GM18502 (cell line): ENCODE measurements around the gene HGFAC.

ENCODE experiments used
- ATAC-seq: cut with Tn5 transposase; IDR thresholded peaks from one replicate; pipeline ENCODE4 v1.9.1; 2021; ENCODE audit warnings: mild to moderate bottlenecking; ENCODE audit not compliant: unreplicated experiment, poor library complexity

The HGFAC gene

GRCh38 chr4:3441501-3442459 is at the start of gene HGFAC:
HGFAC (plus strand) TSS chr4:3441968; CDS start chr4:3442002, 34 bp downstream.
- ATAC-seq: no peak

- ATAC-seq: no peak
These were observed 49.4 kb upstream of the HGFAC start for GRCh38 chr4:3392321-3392720.

DNA sequence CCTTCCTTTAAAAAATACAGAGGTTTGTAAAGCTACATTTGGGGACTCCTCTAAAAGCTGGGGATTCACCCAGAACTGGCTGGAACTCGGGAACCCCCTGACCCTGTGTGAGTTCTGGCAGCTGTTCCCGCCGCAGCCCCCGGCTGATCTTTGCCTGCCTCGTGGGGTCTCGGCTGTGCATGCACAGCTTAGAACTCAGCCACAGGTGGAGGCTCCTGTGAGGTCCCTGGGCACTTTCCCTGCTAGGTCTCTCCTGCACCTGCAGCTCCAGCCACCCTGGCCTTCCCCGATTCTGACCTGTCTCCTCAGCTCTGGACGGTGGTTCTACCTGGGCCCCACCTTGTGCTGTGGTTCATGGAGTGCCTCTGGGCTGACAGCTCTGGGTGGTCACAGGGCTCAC is 48.6 kb upstream of the HGFAC start:
- ATAC-seq: no peak

DNA sequence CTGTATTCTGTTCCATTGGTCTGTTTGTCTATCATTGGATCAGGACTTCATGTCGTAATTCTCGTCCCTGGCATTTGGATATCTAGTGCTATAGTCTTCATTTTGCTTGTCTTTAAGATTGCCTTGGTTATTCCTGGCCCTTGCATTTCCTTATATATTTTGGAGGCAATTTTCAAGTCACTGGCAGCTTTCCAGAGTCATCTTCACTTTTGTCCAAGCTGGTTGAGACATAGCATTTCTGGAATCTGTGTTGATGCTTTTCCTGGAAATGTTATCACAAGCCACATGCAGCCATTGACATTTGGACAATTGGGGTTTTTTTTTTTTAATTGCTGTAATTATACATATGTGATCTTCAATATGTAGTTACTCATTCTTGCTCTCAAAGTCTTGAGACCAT is 45.2 kb upstream of the HGFAC start:
- no peak for ATAC-seq

DNA sequence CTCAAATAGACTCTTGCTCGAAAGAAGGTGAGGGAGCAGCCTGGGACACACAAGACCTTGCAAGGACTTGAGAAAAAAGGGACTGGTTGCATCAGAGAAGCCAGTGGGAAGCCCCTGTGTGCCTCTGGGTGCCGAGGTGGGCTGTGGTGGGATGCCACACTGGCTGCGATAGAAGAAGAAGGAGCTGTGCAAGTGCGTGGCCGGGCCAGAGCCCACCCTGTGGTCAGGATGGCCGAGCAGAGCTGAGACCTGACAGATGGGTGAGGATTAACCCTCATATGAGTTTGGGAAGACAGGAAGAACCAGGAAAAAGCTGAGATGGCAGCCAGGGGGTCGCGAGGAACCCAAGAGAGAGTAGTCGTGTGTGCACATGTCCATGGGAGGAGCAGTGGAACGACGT is 44.6 kb upstream of the HGFAC start:
- ATAC-seq: no peak

DNA sequence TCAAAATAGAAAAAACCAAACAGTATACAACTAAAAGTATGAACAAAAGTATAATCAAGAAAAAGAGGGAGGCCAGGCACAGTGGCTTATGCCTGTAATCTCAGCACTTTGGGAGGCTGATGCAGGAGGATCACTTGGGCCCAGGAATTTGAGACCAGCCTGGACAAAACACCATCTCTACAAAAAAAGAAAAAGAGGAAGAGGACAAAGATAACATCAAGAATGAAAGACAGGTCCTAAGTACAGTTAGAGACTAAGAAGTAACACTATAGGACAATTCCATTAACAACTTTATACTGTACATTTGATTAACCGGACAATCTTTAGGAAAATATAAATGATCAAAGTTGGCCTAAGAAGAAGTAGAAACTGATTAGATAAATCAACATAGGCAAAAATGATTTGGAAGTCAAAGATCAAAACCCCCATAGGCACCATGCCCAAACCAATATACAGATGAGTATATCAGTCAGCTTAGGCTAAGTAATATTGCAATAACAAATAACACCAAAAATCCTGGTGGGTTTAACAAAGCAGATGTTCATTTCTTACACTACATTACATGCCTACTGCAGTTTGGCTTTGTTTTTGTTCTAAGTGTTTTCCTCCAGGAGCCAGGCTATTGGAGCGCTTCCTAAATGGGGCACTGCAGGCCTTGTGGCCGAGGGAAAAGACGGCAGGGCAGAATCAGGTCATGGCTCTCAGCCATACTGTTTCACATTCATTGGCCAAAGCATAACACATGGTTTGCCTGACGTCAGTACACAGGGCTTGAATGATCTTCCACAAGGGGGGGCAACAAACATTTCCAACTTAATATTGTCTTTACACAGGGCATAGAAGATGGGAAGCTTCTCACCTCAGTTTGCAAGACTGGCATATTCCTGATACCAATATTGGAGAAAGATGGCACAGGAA is 42.2 kb upstream of the HGFAC start:
- ATAC-seq: no peak

GRCh38 chr4:3401436-3402171 is 40.2 kb upstream of the HGFAC start:
- ATAC-seq: no peak

DNA sequence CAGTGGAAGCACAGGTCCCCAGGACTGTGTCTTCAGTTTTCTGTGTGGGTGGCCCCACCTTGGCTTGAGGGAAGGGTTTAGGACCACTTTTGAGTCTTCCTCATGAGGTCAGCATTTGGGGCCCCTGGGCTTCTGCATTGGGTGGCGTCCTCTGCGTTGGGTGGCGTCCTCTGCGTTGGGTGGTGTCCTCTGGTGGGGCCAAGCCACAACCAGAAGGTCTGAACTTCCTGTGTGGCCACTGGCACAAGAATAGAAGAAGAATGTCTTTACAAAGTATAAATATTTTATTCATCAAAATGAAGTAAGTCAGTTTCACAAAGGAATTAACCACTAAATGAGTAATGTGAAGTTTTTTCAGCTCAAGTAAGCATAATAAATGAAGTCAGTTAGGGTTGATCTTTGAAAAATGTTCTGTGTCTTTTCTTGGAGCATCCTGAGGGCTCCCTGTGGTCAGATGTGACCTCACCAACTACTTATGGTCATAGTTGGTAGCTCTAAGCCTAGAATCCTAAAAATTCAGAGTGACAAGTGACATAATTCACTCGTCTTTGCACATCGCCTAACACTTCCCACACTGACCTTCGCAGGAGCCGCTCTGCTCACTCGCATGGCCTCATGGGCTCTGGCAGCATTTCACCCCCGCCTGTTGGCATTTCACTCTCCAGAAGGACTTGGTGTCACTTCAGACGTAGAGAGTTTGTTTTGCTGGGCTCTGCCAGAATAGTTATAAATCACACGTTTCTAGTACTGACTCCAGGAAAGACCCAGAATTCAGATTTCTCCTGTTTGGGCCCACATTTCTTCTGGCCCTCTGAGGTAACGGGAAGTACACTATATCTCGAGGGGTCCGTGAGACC is 39.0 kb upstream of the HGFAC start:
- no peak for ATAC-seq

- no peak for ATAC-seq
These were observed 38.3 kb upstream of the HGFAC start for GRCh38 chr4:3403348-3403906.

- ATAC-seq: no peak
These were observed 37.2 kb upstream of the HGFAC start for GRCh38 chr4:3404546-3404945.

DNA sequence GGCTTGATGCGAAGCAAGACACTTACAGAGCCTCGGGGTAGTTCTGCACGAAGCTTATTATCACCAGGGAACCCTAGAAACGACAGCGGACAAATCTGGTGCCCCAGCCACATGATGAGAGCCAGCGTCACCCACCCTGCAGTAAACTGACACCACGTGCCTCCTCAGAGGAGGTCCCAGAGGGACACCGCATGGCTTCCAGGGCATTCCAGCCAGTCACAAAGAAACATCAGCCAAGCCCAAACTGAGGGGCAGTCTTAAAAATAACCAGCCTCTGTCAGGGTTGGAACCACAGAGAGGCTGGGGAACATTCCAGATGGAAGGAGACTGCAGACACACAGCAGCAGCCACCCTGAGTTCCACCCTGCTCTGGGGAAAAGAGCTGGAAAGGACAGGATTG is 36.6 kb upstream of the HGFAC start:
- no peak for ATAC-seq

GRCh38 chr4:3406021-3406420 is 35.7 kb upstream of the HGFAC start:
- no peak for ATAC-seq

GRCh38 chr4:3406431-3406830 is 35.3 kb upstream of the HGFAC start:
- ATAC-seq: no peak

- ATAC-seq: no peak
These were observed 34.5 kb upstream of the HGFAC start for GRCh38 chr4:3407171-3407771.

DNA sequence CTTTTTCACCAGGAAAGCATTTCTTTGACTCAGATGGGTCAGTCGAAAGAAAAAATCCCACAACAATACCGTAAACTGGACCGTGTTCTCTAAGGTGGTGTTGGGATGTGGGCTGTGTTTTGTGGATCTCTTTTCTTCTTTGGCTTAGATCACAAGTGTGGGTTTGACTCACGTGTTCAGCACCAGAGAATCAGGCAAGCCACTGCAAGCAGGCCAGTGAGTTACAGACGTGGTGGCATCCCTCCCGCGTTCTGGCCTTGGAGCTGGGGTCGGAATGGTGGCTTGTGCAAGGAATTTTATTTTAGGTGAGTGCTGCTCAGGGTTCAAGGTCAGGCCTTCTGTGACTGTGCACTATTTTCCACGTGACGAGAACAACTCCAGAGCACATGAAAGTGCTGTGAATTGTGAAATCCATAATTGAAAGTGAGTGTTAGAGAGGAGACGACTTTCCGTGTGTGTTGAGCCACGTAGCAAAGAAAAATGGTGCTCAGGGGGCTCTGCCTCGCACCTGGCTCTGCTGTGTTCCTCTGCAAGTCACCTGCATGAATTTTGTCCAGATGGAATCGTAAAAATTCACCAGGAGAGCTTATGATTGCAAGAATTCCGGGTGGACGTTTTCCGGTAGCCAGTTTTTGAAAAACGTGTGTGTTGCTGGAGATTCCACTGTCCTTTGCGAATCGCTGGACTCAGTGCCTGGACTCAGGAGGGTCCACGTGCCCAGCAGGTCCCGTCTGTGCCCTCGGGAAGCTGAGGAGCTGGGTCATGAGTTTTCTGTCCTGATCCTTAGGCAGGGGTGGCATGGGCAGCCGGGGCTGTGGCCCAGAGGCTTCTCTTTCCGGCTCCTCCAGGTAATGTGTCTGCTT is 33.6 kb upstream of the HGFAC start:
- no peak for ATAC-seq

DNA sequence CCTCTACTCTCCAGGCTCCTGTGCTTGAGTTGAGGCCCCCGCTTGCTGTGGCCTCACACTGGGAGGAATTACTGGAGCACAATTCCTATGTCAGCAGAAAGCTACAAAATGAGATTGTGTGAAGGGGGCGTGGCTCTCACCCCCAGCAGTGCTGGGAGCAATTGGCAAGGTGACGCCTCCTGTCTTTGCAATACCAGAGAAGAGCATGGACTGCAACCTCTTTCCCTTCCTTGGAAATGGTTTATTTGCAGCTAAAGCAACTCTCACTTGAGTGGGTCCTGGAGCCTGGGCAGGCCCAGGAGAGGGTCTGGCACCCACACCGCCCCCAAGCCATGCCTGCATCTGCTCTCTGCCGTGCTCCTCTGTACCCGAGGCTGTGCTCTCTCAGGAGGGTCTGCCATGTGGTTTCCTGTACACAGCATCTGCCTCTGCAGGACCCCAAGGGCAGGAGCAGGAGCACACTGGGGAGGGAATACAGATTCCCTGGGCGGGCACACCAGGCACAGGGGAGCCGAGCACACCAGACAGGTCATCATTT is 32.9 kb upstream of the HGFAC start:
- ATAC-seq: no peak

DNA sequence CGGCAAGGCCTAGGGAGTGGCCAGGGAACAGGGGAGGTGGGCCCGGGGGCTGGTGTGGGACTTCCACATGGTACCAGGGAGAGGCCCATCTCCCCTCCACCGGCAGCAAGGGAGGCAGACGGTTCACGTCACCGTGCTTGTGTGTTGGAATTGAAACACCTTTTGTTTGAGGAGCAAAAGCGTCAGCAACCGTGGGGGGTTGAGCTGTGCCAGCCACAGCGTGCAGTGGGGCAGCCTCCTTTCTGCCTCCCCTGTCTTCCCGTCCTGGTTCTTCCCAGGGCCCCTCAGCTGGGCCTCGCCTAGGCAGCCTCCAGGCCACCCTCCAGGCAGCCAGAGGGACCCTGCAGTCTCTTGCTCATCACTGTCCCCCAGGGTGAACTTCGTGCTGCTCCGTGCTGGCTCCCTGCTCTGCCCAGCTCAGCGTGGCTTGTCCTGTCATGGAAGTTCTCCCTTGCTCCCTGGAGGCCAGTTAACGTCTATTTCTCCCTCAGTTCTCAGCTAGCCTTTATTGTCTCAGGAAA is 32.1 kb upstream of the HGFAC start:
- no peak for ATAC-seq
